Neural crest cell (in vitro differentiated cells): ENCODE results near the gene ZDHHC24. TPM values are rescaled to one million over a fixed set of nuclear protein-coding genes. Genes with fewer than 3 reads are reported as not detected.
"Not testable (repeated sequence)": the region's sequence is repeated elsewhere in the genome, so short reads cannot be mapped to it uniquely, and the experiment has no call there.

ENCODE experiments used
- DNase-seq: peaks from one replicate; pipeline ENCODE4 v3.0.0; 2021; ENCODE audit warnings: low read depth, mixed read lengths, low spot score
- H3K27ac Mint-ChIP-seq: one replicate; pipeline ENCODE4 v1.8.0; 2021; ENCODE audit warnings: mild to moderate bottlenecking, mixed read lengths; ENCODE audit not compliant: unreplicated experiment
- H3K27me3 Mint-ChIP-seq: 2 replicates; pipeline ENCODE4 v1.8.0; 2021; ENCODE audit warnings: low read depth, mild to moderate bottlenecking, mixed read lengths
- H3K36me3 Mint-ChIP-seq: 2 replicates; pipeline ENCODE4 v1.8.0; 2021; ENCODE audit warnings: low read depth, mild to moderate bottlenecking, mixed read lengths
- H3K4me1 Mint-ChIP-seq: 2 replicates; pipeline ENCODE4 v1.8.0; 2021; ENCODE audit warnings: mixed read lengths
- H3K4me3 Mint-ChIP-seq: one replicate; pipeline ENCODE4 v1.8.0; 2021; ENCODE audit warnings: mild to moderate bottlenecking, mixed read lengths
- H3K9me3 Mint-ChIP-seq: 2 replicates; pipeline ENCODE4 v1.8.0; 2021; ENCODE audit warnings: mixed read lengths
- total RNA-seq: library from RNA; stranded (reverse); gene quantifications from 2 replicates; pipeline ENCODE4 v1.2.1, GENCODE V29; 2021
- TF ChIP-seq, protein P1 (sequence below): fragments of 200-600 bp; sonication (generic); conservative IDR thresholded peaks from 2 replicates; pipeline ENCODE4 v1.5.0; 2021; ENCODE audit warnings: antibody characterized with exemption, mild to moderate bottlenecking

Gene ZDHHC24
- total RNA-seq, 1 donor from 2014 or later, result 7.7 TPM

DNA sequence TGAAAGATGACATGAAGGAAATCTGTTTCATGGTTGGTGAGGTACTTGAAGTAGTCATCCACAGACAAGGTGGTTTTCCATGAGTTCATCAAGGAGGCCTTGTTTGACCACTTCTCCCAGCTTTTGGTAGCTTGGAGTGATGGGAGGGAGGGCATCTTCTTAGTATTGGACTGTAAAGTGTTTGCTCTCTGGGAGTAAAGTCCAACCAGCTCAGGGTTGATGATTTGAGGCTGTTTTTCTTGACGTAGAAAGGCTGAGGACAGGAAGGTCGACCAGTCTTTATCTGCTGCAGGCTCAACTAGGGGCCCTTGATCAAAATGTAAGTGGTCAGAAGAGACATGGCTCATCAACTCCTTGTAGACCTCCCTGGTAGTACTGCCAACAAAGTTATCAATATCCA, 45.3 kb upstream of the ZDHHC24 start:
- TF ChIP-seq, protein P1, sequence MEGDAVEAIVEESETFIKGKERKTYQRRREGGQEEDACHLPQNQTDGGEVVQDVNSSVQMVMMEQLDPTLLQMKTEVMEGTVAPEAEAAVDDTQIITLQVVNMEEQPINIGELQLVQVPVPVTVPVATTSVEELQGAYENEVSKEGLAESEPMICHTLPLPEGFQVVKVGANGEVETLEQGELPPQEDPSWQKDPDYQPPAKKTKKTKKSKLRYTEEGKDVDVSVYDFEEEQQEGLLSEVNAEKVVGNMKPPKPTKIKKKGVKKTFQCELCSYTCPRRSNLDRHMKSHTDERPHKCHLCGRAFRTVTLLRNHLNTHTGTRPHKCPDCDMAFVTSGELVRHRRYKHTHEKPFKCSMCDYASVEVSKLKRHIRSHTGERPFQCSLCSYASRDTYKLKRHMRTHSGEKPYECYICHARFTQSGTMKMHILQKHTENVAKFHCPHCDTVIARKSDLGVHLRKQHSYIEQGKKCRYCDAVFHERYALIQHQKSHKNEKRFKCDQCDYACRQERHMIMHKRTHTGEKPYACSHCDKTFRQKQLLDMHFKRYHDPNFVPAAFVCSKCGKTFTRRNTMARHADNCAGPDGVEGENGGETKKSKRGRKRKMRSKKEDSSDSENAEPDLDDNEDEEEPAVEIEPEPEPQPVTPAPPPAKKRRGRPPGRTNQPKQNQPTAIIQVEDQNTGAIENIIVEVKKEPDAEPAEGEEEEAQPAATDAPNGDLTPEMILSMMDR, result no peak
- H3K9me3 Mint-ChIP-seq, result peaks cover 11% of the 10 kb centered on the region
- DNase-seq, result no peak
- H3K4me3 Mint-ChIP-seq, result no peak overlapping the region
- no peak overlapping the region for H3K27ac Mint-ChIP-seq
- H3K36me3 Mint-ChIP-seq, result peaks cover 4% of the 10 kb centered on the region
- no peaks in the 10 kb centered on the region for H3K27me3 Mint-ChIP-seq
- peaks cover 24% of the 10 kb centered on the region for H3K4me1 Mint-ChIP-seq

DNA sequence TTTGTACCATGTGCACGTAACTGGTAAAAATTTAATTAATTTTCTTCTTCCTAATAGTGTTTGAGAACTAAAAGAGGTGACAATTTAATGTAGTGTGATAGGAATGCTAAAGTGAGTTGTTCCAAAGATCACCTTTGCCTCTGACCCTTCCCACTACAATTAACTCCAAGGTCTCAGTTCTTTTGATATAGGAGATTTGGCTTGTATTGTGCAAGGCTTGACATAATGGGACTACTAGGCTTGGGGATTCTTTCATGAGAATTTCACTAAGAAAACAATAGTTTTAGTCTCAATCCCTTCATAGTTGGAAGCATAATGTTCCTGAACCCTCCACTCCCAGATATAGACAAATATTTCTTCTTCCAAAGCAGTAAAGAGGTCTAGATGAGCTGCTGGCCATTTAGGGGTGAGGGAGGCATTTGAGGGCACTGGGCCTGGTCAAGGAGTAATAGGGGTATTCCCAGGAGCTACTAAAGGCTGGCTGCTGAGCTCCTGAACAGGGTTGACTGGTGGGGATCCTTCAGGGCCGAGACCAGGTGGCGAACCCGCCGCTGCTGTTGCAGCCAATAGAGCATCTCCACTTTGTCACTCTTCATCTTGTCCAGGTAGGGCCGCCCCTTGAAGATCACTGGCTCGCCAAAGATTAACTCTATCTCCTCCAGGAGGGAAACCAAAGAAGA, 44.3 kb upstream of the ZDHHC24 start:
- DNase-seq, result no peak
- TF ChIP-seq, protein P1, result no peak
- H3K9me3 Mint-ChIP-seq, result peaks cover 12% of the 10 kb centered on the region
- H3K4me3 Mint-ChIP-seq, result peak overlapping the region; percentile 15
- H3K4me1 Mint-ChIP-seq, result peaks cover 20% of the 10 kb centered on the region
- no peaks in the 10 kb centered on the region for H3K27me3 Mint-ChIP-seq
- H3K36me3 Mint-ChIP-seq, result peaks cover 4% of the 10 kb centered on the region
- no peak overlapping the region for H3K27ac Mint-ChIP-seq

DNA sequence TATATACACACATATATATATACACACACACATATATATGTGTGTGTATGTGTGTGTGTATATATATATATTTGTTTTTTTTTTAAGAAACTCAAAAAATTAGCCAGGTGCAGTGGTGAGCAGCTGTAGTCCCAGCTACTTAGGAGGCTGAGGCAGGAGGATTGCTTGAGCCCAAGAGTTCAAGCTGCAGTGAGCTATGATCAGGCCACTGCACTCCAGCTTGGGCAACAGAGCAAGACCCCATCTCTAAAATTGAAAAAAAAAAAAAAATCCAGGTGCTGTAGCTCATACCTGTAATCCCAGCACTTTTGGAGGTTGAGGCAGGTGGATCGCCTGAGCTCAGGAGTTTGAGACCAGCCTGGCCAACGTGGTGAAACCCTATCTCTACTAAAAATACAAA, 43.5 kb upstream of the ZDHHC24 start:
- not testable (repeated sequence) for H3K27ac Mint-ChIP-seq, H3K36me3 Mint-ChIP-seq, H3K27me3 Mint-ChIP-seq, H3K4me3 Mint-ChIP-seq, DNase-seq
- peaks cover 15% of the 10 kb centered on the region for H3K4me1 Mint-ChIP-seq
- peaks cover 12% of the 10 kb centered on the region for H3K9me3 Mint-ChIP-seq

- no peak for DNase-seq
- Mint-ChIP-seq H3K36me3 (peaks cover 7% of the 10 kb centered on the region), H3K27ac (no peak overlapping the region), H3K4me1 (no peaks in the 10 kb centered on the region), H3K4me3 (no peak overlapping the region), H3K27me3 (no peaks in the 10 kb centered on the region), H3K9me3 (peaks cover 18% of the 10 kb centered on the region)
- TF ChIP-seq, protein P1, result no peak
Observed at GRCh38 chr11:66586136-66586535, 40.3 kb upstream of the ZDHHC24 start.

GRCh38 chr11:66585447-66585846, 39.6 kb upstream of the ZDHHC24 start:
- not testable (repeated sequence) for H3K4me3 Mint-ChIP-seq
- peaks cover 16% of the 10 kb centered on the region for H3K9me3 Mint-ChIP-seq

GRCh38 chr11:66582565-66583147, 36.8 kb upstream of the ZDHHC24 start:
- not testable (repeated sequence) for H3K27ac Mint-ChIP-seq, H3K4me1 Mint-ChIP-seq, H3K27me3 Mint-ChIP-seq, H3K36me3 Mint-ChIP-seq, DNase-seq, H3K4me3 Mint-ChIP-seq
- peaks cover 11% of the 10 kb centered on the region for H3K9me3 Mint-ChIP-seq

More at GRCh38 chr11:66585447-66585846, 39.6 kb upstream of the ZDHHC24 start:
- not testable (repeated sequence) for H3K27me3 Mint-ChIP-seq, H3K36me3 Mint-ChIP-seq, H3K27ac Mint-ChIP-seq, DNase-seq, H3K4me1 Mint-ChIP-seq

GRCh38 chr11:66581261-66581660, 35.4 kb upstream of the ZDHHC24 start:
- H3K36me3 Mint-ChIP-seq, result peaks cover 5% of the 10 kb centered on the region
- no peak overlapping the region for H3K27ac Mint-ChIP-seq
- peaks cover 6% of the 10 kb centered on the region for H3K27me3 Mint-ChIP-seq
- H3K4me3 Mint-ChIP-seq, result no peak overlapping the region
- TF ChIP-seq, protein P1, result no peak
- DNase-seq, result no peak
- H3K4me1 Mint-ChIP-seq, result peaks cover 7% of the 10 kb centered on the region
- peaks cover 7% of the 10 kb centered on the region for H3K9me3 Mint-ChIP-seq
